CD14-positive monocyte (primary cell): ENCODE data around the gene PRDX4. TPM values are rescaled to one million over a fixed set of nuclear protein-coding genes. Genes with fewer than 3 reads are reported as not detected.
A peak's percentile ranks its signal among the peaks of the same experiment; 100 is the strongest.

Experiments used
- DNase-seq, 3 donors: peaks; one replicate each; pipeline ENCODE4 v3.0.0-alpha.2; 2011 to 2022
- H2AFZ ChIP-seq: 2 replicates; pipeline ENCODE4 v1.6.0; 2012; ENCODE audit warnings: mild to moderate bottlenecking, low read depth, low read length, inconsistent platforms; ENCODE audit not compliant: insufficient read depth, poor library complexity, severe bottlenecking
- H3K27ac ChIP-seq, 2 donors: 1 replicate in 1 of 2; 2 replicates in 1 of 2; pipeline ENCODE4 v1.5.1; 2012 to 2013; ENCODE audit warnings: low read length in 2 of 2, control low read depth in 1 of 2, inconsistent platforms in 1 of 2, low read depth in 1 of 2, mild to moderate bottlenecking in 1 of 2
- H3K27me3 ChIP-seq, 2 donors: one replicate each; pipeline versions ENCODE4 v1.6.0 to v1.6.1; 2011 to 2013; ENCODE audit warnings: low read length in 2 of 2; ENCODE audit not compliant: control insufficient read depth in 2 of 2, insufficient read depth in 2 of 2
- H3K36me3 ChIP-seq, 2 donors: replicated peaks in 1 of 2; 1 replicate in 1 of 2; 2 replicates in 1 of 2; pipeline versions ENCODE4 v1.5.1 to v1.6.1; 2012 to 2013; ENCODE audit warnings: low read length in 2 of 2, control low read depth in 1 of 2, inconsistent platforms in 1 of 2, mild to moderate bottlenecking in 1 of 2; ENCODE audit not compliant: insufficient read depth in 2 of 2, control insufficient read depth in 1 of 2
- H3K4me1 ChIP-seq, 2 donors: 1 replicate in 1 of 2; 2 replicates in 1 of 2; pipeline versions ENCODE4 v1.5.1 to v1.6.1; 2012 to 2013; ENCODE audit warnings: low read length in 2 of 2, control low read depth in 1 of 2, inconsistent platforms in 1 of 2, mild to moderate bottlenecking in 1 of 2, moderate library complexity in 1 of 2; ENCODE audit not compliant: insufficient read depth in 2 of 2, control insufficient read depth in 1 of 2
- H3K4me2 ChIP-seq: replicated peaks from 2 replicates; pipeline ENCODE3; 2012; ENCODE audit warnings: low read length, moderate library complexity, mild to moderate bottlenecking; ENCODE audit not compliant: poor library complexity, severe bottlenecking; ENCODE audit errors: extremely low read depth
- H3K4me3 ChIP-seq, 3 experiments: fragments of 200-600 bp in 1 of 3; sonication (generic) in 1 of 3; replicated peaks in 1 of 3; 1 replicate in 2 of 3; 2 replicates in 1 of 3; pipeline ENCODE4 v1.5.1; 2011 to 2013; ENCODE audit warnings: low read length in 3 of 3, mild to moderate bottlenecking in 3 of 3, control low read depth in 2 of 3, low read depth in 2 of 3, inconsistent platforms in 1 of 3, moderate library complexity in 1 of 3
- H3K79me2 ChIP-seq: 2 replicates; pipeline ENCODE4 v1.6.0; 2012; ENCODE audit warnings: mild to moderate bottlenecking, control low read depth, inconsistent platforms, low read length, moderate library complexity; ENCODE audit not compliant: insufficient read depth
- H3K9ac ChIP-seq: 2 replicates; pipeline ENCODE4 v1.6.0; 2017; ENCODE audit warnings: low read length, mild to moderate bottlenecking; ENCODE audit not compliant: insufficient read depth, poor library complexity, severe bottlenecking
- H3K9me3 ChIP-seq, 2 donors: replicated peaks in 1 of 2; 1 replicate in 1 of 2; 2 replicates in 1 of 2; pipeline versions ENCODE4 v1.5.1 to v1.6.1; 2012 to 2013; ENCODE audit warnings: low read length in 2 of 2, control low read depth in 1 of 2; ENCODE audit not compliant: control insufficient read depth in 1 of 2, insufficient read depth in 1 of 2
- H4K20me1 ChIP-seq: 2 replicates; pipeline ENCODE4 v1.6.0; 2012; ENCODE audit warnings: mild to moderate bottlenecking, low read length, control low read depth, moderate library complexity; ENCODE audit not compliant: insufficient read depth
- H3K27ac Mint-ChIP-seq, 7 donors: one replicate each; pipeline ENCODE4 v1.8.0; 2020; ENCODE audit warnings: mild to moderate bottlenecking in 7 of 7, mixed read lengths in 7 of 7, moderate library complexity in 6 of 7, inconsistent platforms in 2 of 7
- H3K27me3 Mint-ChIP-seq, 3 donors: one replicate each; pipeline ENCODE4 v1.8.0; 2021 to 2022; ENCODE audit warnings: low read depth in 3 of 3, mild to moderate bottlenecking in 3 of 3, mixed read lengths in 3 of 3, moderate library complexity in 3 of 3, inconsistent platforms in 1 of 3
- H3K36me3 Mint-ChIP-seq, 2 donors: one replicate each; pipeline ENCODE4 v1.8.0; 2020; ENCODE audit warnings: mixed read lengths in 2 of 2, inconsistent platforms in 1 of 2, mild to moderate bottlenecking in 1 of 2
- H3K4me1 Mint-ChIP-seq: one replicate; pipeline ENCODE4 v1.8.0; 2020; ENCODE audit warnings: mild to moderate bottlenecking, mixed read lengths
- H3K4me3 Mint-ChIP-seq, 2 donors: one replicate each; pipeline ENCODE4 v1.8.0; 2020; ENCODE audit warnings: mild to moderate bottlenecking in 2 of 2, mixed read lengths in 2 of 2, moderate library complexity in 1 of 2
- H3K9me3 Mint-ChIP-seq, 7 donors: one replicate each; pipeline ENCODE4 v1.8.0; 2020 to 2022; ENCODE audit warnings: mixed read lengths in 7 of 7, mild to moderate bottlenecking in 6 of 7, moderate library complexity in 6 of 7, inconsistent platforms in 2 of 7
- WGBS: methylation state at CpG from one replicate; pipeline ENCODE4 v1.1.5; 2013; ENCODE audit warnings: missing lambda C conversion rate; ENCODE audit not compliant: insufficient coverage; 5-methylcytosine and 5-hydroxymethylcytosine counted together
- intact Hi-C, 2 donors: fragments of 100-400 bp; cut with micrococcal nuclease; formaldehyde crosslinking; loops; one replicate each; pipeline versions ENCODE4 v1.15.0 to v1.15.1; 2023
- polyA minus RNA-seq: library from RNA; depleted of rRNA, polyadenylated mRNA; stranded (reverse); fragments of >200 nt; gene quantifications from 2 replicates; pipeline ENCODE4 v1.2.3, GENCODE V29; 2012
- polyA plus RNA-seq, 3 donors: library from polyadenylated mRNA; depleted of rRNA in 1 of 3; unstranded in 2 of 3; stranded (reverse) in 1 of 3; fragments of 300-500 nt in 2 of 3; fragments of >200 nt in 1 of 3; fragmentation: Illumina TruSeq in 2 of 3; gene quantifications; 1 replicate in 2 of 3; 2 replicates in 1 of 3; pipeline ENCODE4 v1.2.3, GENCODE V29; 2012 to 2021
- total RNA-seq, 12 experiments: library from RNA in 1 of 12; stranded (reverse) in 1 of 12; fragments of 120-200 nt in 1 of 12; gene quantifications; one replicate each; pipeline ENCODE4 v1.2.4 and lab custom pipeline; 2013 to 2026; ENCODE audit warnings: mixed read lengths in 6 of 12, inconsistent platforms in 1 of 12
- TF ChIP-seq, protein P1 (sequence below): fragments of 200-600 bp; IDR thresholded peaks from one replicate; pipeline ENCODE4 v1.8.0; 2022; ENCODE audit warnings: antibody characterized with exemption, mild to moderate bottlenecking

The PRDX4 gene
- 33.2 TPM for total RNA-seq (2013)
- polyA plus RNA-seq = 10 to 100 TPM; 12.8 to 76.2 (median 60.6) TPM
- 7.1 and 7.2 TPM in 2 replicates for polyA minus RNA-seq
- 2.0 to 10.5 (median 6.2) reads per million in 11 experiments for total RNA-seq (lab: John Stamatoyannopoulos, UW)

GRCh38 chrX:23667239-23668177 lies at the start of gene PRDX4:
Gene PRDX4 (plus strand): TSS chrX:23667493. CDS start chrX:23667571, 78 bp downstream.
- Histone ChIP-seq H3K9me3 (no peaks in the 10 kb centered on the region), H4K20me1 (no peaks in the 10 kb centered on the region), H2AFZ (peak within 1 kb of the TSS; percentile 79), H3K4me2 (peak within 1 kb of the TSS; percentile 79), H3K4me3 (peak within 1 kb of the TSS; percentile 68 to 79 (median 78)), H3K27ac (peak within 1 kb of the TSS; percentile 71 to 79), H3K4me1 (peaks cover 16 to 22% of the 10 kb centered on the region in 2 donors), H3K79me2 (no peaks in the 10 kb centered on the region), H3K9ac (peak within 1 kb of the TSS; percentile 71), H3K27me3 (peaks cover 0 to 2% of the 10 kb centered on the region in 2 donors), H3K36me3 (peaks cover 0 to 2% of the 10 kb centered on the region in 2 donors)
- H3K4me3 Mint-ChIP-seq = peak within 1 kb of the TSS; percentile 80 to 86
- TF ChIP-seq, protein P1, sequence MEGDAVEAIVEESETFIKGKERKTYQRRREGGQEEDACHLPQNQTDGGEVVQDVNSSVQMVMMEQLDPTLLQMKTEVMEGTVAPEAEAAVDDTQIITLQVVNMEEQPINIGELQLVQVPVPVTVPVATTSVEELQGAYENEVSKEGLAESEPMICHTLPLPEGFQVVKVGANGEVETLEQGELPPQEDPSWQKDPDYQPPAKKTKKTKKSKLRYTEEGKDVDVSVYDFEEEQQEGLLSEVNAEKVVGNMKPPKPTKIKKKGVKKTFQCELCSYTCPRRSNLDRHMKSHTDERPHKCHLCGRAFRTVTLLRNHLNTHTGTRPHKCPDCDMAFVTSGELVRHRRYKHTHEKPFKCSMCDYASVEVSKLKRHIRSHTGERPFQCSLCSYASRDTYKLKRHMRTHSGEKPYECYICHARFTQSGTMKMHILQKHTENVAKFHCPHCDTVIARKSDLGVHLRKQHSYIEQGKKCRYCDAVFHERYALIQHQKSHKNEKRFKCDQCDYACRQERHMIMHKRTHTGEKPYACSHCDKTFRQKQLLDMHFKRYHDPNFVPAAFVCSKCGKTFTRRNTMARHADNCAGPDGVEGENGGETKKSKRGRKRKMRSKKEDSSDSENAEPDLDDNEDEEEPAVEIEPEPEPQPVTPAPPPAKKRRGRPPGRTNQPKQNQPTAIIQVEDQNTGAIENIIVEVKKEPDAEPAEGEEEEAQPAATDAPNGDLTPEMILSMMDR = no peak
- H3K27ac Mint-ChIP-seq = peak within 1 kb of the TSS; percentile 77 to 90 (median 85)
- H3K36me3 Mint-ChIP-seq = peaks cover 0 to 5% of the 10 kb centered on the region in 2 donors
- H3K27me3 Mint-ChIP-seq = peaks cover 0 to 11% (median 0%) of the 10 kb centered on the region in 3 donors
- whole genome bisulfite sequencing = 0% methylated on average over 29 of the region's 73 CpGs
- H3K4me1 Mint-ChIP-seq = peaks cover 20% of the 10 kb centered on the region
- peak; percentile 78 to 88 (median 86) for DNase-seq
- intact Hi-C loops = no loop called here
- peaks cover 0 to 7% (median 0%) of the 10 kb centered on the region in 7 donors for H3K9me3 Mint-ChIP-seq

GRCh38 chrX:23621621-23622265 lies 45.5 kb upstream of the PRDX4 start:
- H3K9ac ChIP-seq = no peak overlapping the region
- H3K27ac Mint-ChIP-seq = no peak overlapping the region
- H3K27me3 Mint-ChIP-seq = peaks cover 0 to 6% (median 4%) of the 10 kb centered on the region in 3 donors
- H3K27me3 ChIP-seq = peaks cover 0 to 4% of the 10 kb centered on the region in 2 donors
- no peak overlapping the region for H3K4me3 Mint-ChIP-seq
- no peaks in the 10 kb centered on the region for H3K79me2 ChIP-seq
- H3K4me3 ChIP-seq = no peak overlapping the region
- H4K20me1 ChIP-seq = no peaks in the 10 kb centered on the region
- H2AFZ ChIP-seq = no peak overlapping the region
- H3K36me3 ChIP-seq = no peaks in the 10 kb centered on the region
- H3K9me3 Mint-ChIP-seq = peaks cover 0 to 2% (median 0%) of the 10 kb centered on the region in 7 donors
- no peaks in the 10 kb centered on the region for H3K4me1 Mint-ChIP-seq
- H3K9me3 ChIP-seq = no peaks in the 10 kb centered on the region
- TF ChIP-seq, protein P1 = no peak
- intact Hi-C loops = no loop called here
- no peaks in the 10 kb centered on the region for H3K36me3 Mint-ChIP-seq
- no peaks in the 10 kb centered on the region for H3K4me1 ChIP-seq
- H3K4me2 ChIP-seq = no peak overlapping the region
- WGBS = 83% methylated on average over 1 of the region's 5 CpGs
- no peak for DNase-seq
- no peak overlapping the region for H3K27ac ChIP-seq
